ENCODE data around the gene SETDB2. TPM values are rescaled to one million over a fixed set of nuclear protein-coding genes. Genes with fewer than 3 reads are reported as not detected.

The SETDB2 gene
- total RNA-seq, 1 experiment from 2014 or later: 5.9 TPM

DNA sequence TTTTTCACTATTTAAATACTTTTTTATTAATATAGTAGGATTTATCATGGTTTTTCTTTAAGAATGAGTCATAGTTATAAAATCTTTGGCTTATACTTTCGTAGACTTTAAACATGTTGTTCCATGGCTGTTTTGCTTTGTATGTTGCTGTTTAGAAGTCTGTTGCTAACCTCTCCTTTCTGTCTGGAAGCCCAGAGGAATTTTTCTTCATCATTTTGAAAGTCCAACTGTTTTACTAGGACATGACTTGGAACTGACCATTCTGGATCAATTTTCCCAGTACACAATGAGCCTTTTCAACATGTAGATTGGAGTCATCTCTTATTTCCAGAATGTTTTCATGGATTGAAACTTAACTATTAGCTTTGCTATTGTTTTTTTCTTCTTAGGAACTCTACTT lies 8.1 kb upstream of the SETDB2 start (continued):
- TF ChIP-seq, protein P1, sequence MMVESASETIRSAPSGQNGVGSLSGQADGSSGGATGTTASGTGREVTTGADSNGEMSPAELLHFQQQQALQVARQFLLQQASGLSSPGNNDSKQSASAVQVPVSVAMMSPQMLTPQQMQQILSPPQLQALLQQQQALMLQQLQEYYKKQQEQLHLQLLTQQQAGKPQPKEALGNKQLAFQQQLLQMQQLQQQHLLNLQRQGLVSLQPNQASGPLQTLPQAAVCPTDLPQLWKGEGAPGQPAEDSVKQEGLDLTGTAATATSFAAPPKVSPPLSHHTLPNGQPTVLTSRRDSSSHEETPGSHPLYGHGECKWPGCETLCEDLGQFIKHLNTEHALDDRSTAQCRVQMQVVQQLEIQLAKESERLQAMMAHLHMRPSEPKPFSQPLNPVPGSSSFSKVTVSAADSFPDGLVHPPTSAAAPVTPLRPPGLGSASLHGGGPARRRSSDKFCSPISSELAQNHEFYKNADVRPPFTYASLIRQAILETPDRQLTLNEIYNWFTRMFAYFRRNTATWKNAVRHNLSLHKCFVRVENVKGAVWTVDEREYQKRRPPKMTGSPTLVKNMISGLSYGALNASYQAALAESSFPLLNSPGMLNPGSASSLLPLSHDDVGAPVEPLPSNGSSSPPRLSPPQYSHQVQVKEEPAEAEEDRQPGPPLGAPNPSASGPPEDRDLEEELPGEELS (CRISPR knock-in tag; IDR thresholded peaks at IDR 0.05): no peak
- TF ChIP-seq, protein P2, sequence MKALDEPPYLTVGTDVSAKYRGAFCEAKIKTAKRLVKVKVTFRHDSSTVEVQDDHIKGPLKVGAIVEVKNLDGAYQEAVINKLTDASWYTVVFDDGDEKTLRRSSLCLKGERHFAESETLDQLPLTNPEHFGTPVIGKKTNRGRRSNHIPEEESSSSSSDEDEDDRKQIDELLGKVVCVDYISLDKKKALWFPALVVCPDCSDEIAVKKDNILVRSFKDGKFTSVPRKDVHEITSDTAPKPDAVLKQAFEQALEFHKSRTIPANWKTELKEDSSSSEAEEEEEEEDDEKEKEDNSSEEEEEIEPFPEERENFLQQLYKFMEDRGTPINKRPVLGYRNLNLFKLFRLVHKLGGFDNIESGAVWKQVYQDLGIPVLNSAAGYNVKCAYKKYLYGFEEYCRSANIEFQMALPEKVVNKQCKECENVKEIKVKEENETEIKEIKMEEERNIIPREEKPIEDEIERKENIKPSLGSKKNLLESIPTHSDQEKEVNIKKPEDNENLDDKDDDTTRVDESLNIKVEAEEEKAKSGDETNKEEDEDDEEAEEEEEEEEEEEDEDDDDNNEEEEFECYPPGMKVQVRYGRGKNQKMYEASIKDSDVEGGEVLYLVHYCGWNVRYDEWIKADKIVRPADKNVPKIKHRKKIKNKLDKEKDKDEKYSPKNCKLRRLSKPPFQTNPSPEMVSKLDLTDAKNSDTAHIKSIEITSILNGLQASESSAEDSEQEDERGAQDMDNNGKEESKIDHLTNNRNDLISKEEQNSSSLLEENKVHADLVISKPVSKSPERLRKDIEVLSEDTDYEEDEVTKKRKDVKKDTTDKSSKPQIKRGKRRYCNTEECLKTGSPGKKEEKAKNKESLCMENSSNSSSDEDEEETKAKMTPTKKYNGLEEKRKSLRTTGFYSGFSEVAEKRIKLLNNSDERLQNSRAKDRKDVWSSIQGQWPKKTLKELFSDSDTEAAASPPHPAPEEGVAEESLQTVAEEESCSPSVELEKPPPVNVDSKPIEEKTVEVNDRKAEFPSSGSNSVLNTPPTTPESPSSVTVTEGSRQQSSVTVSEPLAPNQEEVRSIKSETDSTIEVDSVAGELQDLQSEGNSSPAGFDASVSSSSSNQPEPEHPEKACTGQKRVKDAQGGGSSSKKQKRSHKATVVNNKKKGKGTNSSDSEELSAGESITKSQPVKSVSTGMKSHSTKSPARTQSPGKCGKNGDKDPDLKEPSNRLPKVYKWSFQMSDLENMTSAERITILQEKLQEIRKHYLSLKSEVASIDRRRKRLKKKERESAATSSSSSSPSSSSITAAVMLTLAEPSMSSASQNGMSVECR (CRISPR knock-in tag; IDR thresholded peaks at IDR 0.05; ENCODE audit: borderline replicate concordance): no peak
- TF ChIP-seq CBFB (CRISPR knock-in tag; IDR thresholded peaks at IDR 0.05; ENCODE audit: low read depth): no peak
- TF ChIP-seq ZBTB21 (CRISPR knock-in tag; IDR thresholded peaks at IDR 0.05; ENCODE audit: borderline replicate concordance): no peak

DNA sequence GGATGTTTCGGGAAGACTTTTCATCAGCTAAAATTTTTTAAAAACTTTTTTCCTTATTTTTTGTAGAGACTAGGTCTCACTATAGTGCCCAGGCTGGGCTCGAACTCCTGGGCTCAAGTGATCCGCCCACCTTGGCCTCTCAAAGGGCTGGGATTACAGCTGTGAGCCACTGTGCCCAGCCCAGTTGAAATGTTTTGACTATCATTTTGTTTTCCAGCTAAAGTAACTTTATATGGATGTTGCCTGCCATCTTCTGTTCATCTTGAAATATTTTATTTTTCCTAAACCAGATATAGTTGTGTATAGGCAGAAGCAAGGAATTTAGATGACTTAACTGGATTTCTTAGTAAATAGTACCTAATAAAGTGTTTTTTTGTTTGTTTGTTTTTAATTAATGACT lies 7.2 kb upstream of the SETDB2 start:
- Mint-ChIP-seq H3K4me1 (peaks cover 2% of the 10 kb centered on the region), H3K27ac (no peak overlapping the region), H3K27me3 (ENCODE audit: low read depth) (no peaks in the 10 kb centered on the region; the same call in 1 of the 2 replicates), H3K9me3 (no peaks in the 10 kb centered on the region), H3K36me3 (no peaks in the 10 kb centered on the region), H3K4me3 (no peak overlapping the region)
- ChIA-PET CTCF (interaction anchor here (0.6 to 1.2 kb wide), 3 partner anchors 7 to 156 kb away, joined by 4 to 8 read pairs (median 6); partner anchors contain the start of gene SETDB2), POLR2A (interaction anchor here (0.7 kb wide), 1 partner anchor 1464 kb away, joined by 5 read pairs; no protein-coding TSS in a partner anchor)
- no peak for ATAC-seq
- no peak for DNase-seq (ENCODE audit: low spot score)
- TF ChIP-seq NR3C1 (CRISPR knock-in tag; conservative IDR thresholded peaks at IDR 0.05; ENCODE audit: low read depth): no peak
- TF ChIP-seq ZNF121 (CRISPR knock-in tag; IDR thresholded peaks at IDR 0.05): no peak
- TF ChIP-seq, protein P3, sequence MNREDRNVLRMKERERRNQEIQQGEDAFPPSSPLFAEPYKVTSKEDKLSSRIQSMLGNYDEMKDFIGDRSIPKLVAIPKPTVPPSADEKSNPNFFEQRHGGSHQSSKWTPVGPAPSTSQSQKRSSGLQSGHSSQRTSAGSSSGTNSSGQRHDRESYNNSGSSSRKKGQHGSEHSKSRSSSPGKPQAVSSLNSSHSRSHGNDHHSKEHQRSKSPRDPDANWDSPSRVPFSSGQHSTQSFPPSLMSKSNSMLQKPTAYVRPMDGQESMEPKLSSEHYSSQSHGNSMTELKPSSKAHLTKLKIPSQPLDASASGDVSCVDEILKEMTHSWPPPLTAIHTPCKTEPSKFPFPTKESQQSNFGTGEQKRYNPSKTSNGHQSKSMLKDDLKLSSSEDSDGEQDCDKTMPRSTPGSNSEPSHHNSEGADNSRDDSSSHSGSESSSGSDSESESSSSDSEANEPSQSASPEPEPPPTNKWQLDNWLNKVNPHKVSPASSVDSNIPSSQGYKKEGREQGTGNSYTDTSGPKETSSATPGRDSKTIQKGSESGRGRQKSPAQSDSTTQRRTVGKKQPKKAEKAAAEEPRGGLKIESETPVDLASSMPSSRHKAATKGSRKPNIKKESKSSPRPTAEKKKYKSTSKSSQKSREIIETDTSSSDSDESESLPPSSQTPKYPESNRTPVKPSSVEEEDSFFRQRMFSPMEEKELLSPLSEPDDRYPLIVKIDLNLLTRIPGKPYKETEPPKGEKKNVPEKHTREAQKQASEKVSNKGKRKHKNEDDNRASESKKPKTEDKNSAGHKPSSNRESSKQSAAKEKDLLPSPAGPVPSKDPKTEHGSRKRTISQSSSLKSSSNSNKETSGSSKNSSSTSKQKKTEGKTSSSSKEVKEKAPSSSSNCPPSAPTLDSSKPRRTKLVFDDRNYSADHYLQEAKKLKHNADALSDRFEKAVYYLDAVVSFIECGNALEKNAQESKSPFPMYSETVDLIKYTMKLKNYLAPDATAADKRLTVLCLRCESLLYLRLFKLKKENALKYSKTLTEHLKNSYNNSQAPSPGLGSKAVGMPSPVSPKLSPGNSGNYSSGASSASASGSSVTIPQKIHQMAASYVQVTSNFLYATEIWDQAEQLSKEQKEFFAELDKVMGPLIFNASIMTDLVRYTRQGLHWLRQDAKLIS (CRISPR knock-in tag; IDR thresholded peaks at IDR 0.05; ENCODE audit: borderline replicate concordance): no peak
- no peak for TF ChIP-seq ZNF263 (CRISPR knock-in tag; IDR thresholded peaks at IDR 0.05; ENCODE audit: low read depth)
- TF ChIP-seq RELA (CRISPR knock-in tag; IDR thresholded peaks at IDR 0.05; ENCODE audit: borderline replicate concordance): no peak

DNA sequence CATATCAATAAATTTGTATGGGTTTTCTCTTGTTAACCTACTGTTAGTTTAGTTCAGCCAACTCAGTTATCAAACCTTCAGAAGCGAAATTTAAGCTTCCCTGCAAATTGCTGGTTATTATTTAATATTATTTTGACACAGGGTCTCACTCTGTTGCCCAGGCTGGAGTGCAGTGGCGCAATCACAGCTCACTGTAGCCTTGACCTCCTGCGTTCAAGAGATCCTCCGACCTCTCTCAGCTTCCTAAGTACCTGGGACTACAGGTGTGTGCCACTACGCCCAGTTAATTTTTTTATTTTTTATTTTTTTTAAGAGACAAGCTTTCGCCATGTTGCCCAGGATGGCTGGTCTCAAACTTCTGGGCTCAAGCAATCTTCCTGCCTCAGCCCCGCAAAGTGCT lies 6.4 kb upstream of the SETDB2 start:
- no peak for DNase-seq (ENCODE audit: low spot score)
- ChIA-PET CTCF (interaction anchor here (1.2 kb wide), 1 partner anchor 157 kb away, joined by 4 read pairs; no protein-coding TSS in a partner anchor), POLR2A (no interaction called here)
- Mint-ChIP-seq H3K4me3 (no peak overlapping the region), H3K27me3 (ENCODE audit: low read depth) (no peaks in the 10 kb centered on the region; the same call in 1 of the 2 replicates), H3K27ac (no peak overlapping the region), H3K36me3 (no peaks in the 10 kb centered on the region), H3K9me3 (no peaks in the 10 kb centered on the region), H3K4me1 (peaks cover 7% of the 10 kb centered on the region)
- TF ChIP-seq TP53 (CRISPR knock-in tag; IDR thresholded peaks at IDR 0.05) (no peak), CBFB (CRISPR knock-in tag; IDR thresholded peaks at IDR 0.05; ENCODE audit: low read depth) (no peak)
- TF ChIP-seq, protein P4, sequence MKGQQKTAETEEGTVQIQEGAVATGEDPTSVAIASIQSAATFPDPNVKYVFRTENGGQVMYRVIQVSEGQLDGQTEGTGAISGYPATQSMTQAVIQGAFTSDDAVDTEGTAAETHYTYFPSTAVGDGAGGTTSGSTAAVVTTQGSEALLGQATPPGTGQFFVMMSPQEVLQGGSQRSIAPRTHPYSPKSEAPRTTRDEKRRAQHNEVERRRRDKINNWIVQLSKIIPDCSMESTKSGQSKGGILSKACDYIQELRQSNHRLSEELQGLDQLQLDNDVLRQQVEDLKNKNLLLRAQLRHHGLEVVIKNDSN (CRISPR knock-in tag; IDR thresholded peaks at IDR 0.05): no peak
- TF ChIP-seq, protein P5, sequence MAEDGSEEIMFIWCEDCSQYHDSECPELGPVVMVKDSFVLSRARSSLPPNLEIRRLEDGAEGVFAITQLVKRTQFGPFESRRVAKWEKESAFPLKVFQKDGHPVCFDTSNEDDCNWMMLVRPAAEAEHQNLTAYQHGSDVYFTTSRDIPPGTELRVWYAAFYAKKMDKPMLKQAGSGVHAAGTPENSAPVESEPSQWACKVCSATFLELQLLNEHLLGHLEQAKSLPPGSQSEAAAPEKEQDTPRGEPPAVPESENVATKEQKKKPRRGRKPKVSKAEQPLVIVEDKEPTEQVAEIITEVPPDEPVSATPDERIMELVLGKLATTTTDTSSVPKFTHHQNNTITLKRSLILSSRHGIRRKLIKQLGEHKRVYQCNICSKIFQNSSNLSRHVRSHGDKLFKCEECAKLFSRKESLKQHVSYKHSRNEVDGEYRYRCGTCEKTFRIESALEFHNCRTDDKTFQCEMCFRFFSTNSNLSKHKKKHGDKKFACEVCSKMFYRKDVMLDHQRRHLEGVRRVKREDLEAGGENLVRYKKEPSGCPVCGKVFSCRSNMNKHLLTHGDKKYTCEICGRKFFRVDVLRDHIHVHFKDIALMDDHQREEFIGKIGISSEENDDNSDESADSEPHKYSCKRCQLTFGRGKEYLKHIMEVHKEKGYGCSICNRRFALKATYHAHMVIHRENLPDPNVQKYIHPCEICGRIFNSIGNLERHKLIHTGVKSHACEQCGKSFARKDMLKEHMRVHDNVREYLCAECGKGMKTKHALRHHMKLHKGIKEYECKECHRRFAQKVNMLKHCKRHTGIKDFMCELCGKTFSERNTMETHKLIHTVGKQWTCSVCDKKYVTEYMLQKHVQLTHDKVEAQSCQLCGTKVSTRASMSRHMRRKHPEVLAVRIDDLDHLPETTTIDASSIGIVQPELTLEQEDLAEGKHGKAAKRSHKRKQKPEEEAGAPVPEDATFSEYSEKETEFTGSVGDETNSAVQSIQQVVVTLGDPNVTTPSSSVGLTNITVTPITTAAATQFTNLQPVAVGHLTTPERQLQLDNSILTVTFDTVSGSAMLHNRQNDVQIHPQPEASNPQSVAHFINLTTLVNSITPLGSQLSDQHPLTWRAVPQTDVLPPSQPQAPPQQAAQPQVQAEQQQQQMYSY (CRISPR knock-in tag; IDR thresholded peaks at IDR 0.05): no peak
- TF ChIP-seq, protein P6, sequence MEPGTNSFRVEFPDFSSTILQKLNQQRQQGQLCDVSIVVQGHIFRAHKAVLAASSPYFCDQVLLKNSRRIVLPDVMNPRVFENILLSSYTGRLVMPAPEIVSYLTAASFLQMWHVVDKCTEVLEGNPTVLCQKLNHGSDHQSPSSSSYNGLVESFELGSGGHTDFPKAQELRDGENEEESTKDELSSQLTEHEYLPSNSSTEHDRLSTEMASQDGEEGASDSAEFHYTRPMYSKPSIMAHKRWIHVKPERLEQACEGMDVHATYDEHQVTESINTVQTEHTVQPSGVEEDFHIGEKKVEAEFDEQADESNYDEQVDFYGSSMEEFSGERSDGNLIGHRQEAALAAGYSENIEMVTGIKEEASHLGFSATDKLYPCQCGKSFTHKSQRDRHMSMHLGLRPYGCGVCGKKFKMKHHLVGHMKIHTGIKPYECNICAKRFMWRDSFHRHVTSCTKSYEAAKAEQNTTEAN (CRISPR knock-in tag; IDR thresholded peaks at IDR 0.05): no peak
- ATAC-seq: no peak
